ENCODE measurements around the gene DLG2.

Gene DLG2

DNA sequence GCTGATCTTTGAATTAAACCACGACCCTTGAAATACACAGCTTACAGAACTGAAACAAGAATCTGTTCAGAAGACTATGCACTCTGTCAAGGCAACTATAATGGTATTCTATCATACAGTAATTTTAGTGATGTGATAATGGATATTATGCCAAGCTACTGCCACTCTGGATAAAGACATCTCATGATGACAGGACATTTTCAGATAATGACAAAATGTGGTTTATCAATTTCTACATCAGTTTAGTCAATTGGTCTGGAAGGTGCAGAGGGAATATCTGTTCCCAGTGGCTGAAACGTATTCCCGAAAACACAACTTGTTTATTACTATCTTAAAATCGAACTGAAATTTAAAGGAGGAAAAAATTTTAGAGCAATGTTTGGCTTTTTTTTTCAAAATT is 1331.3 kb downstream of the DLG2 start:
- no peaks in the 10 kb centered on the region for H3K27me3 ChIP-seq (ENCODE audit: insufficient read depth, poor library complexity, severe bottlenecking)
- no peak for DNase-seq (ENCODE audit: low read depth in 1 of 2, low spot score in 1 of 2)
- TF ChIP-seq CTCF (IDR thresholded peaks at IDR 0.05; ENCODE audit: insufficient read depth, low read length) (no peak), POLR2AphosphoS5 (IDR thresholded peaks at IDR 0.05; ENCODE audit: low read depth) (no peak), SPI1 (IDR thresholded peaks at IDR 0.05; ENCODE audit: borderline replicate concordance, low read depth) (no peak)
- no peak overlapping the region for H3K4me3 ChIP-seq (replicated peaks; ENCODE audit: insufficient read depth, low read length)
- H3K27ac ChIP-seq (replicated peaks): no peak overlapping the region

DNA sequence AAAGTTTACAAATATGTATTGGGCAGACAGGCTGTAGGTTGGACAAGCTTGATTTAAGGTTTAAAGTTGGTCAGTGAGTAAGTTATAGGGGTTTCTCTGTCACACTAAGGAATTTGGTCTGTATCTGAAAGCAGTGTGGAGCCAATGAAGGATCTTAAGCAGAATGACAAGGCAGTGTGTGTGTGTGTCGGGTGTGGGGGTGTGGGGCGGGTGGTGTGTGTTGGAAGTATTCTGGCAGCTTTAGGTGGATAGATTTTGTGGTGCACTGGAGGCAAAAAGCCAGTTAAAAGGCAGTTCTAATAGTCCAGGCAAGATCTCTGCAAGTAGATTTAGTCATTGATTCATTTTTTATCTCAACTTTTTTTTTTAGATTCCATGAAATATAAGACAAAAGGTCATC is 1334.2 kb downstream of the DLG2 start:
- no peaks in the 10 kb centered on the region for H3K27me3 ChIP-seq (ENCODE audit: insufficient read depth, poor library complexity, severe bottlenecking)
- H3K27ac ChIP-seq (replicated peaks): no peak overlapping the region
- no peak for DNase-seq (ENCODE audit: low read depth in 1 of 2, low spot score in 1 of 2)
- H3K4me3 ChIP-seq (replicated peaks; ENCODE audit: insufficient read depth, low read length): no peak overlapping the region
- TF ChIP-seq SPI1 (IDR thresholded peaks at IDR 0.05; ENCODE audit: borderline replicate concordance, low read depth) (no peak), CTCF (IDR thresholded peaks at IDR 0.05; ENCODE audit: insufficient read depth, low read length) (no peak), GABPA (IDR thresholded peaks at IDR 0.05; ENCODE audit: low read depth) (no peak), POLR2AphosphoS5 (IDR thresholded peaks at IDR 0.05; ENCODE audit: low read depth) (no peak), REST (IDR thresholded peaks at IDR 0.05; ENCODE audit: insufficient replicate concordance, low read depth) (no peak)

GRCh38 chr11:84292006-84292405 is 1335.1 kb downstream of the DLG2 start:
- DNase-seq (ENCODE audit: low read depth in 1 of 2, low spot score in 1 of 2): no peak
- no peak overlapping the region for H3K4me3 ChIP-seq (replicated peaks; ENCODE audit: insufficient read depth, low read length)
- TF ChIP-seq REST (IDR thresholded peaks at IDR 0.05; ENCODE audit: insufficient replicate concordance, low read depth): no peak
- TF ChIP-seq POLR2AphosphoS5 (IDR thresholded peaks at IDR 0.05; ENCODE audit: low read depth): no peak
- no peak for TF ChIP-seq CTCF (IDR thresholded peaks at IDR 0.05; ENCODE audit: insufficient read depth, low read length)
- H3K27ac ChIP-seq (replicated peaks): no peak overlapping the region
- H3K27me3 ChIP-seq (ENCODE audit: insufficient read depth, poor library complexity, severe bottlenecking): no peaks in the 10 kb centered on the region

GRCh38 chr11:84290647-84291046 is 1336.5 kb downstream of the DLG2 start:
- H3K4me3 ChIP-seq (replicated peaks; ENCODE audit: insufficient read depth, low read length): no peak overlapping the region
- TF ChIP-seq SPI1 (IDR thresholded peaks at IDR 0.05; ENCODE audit: borderline replicate concordance, low read depth) (no peak), GABPA (IDR thresholded peaks at IDR 0.05; ENCODE audit: low read depth) (no peak), POLR2AphosphoS5 (IDR thresholded peaks at IDR 0.05; ENCODE audit: low read depth) (no peak), CTCF (IDR thresholded peaks at IDR 0.05; ENCODE audit: insufficient read depth, low read length) (no peak), REST (IDR thresholded peaks at IDR 0.05; ENCODE audit: insufficient replicate concordance, low read depth) (no peak)
- H3K27ac ChIP-seq (replicated peaks): no peak overlapping the region
- H3K27me3 ChIP-seq (ENCODE audit: insufficient read depth, poor library complexity, severe bottlenecking): no peaks in the 10 kb centered on the region
- no peak for DNase-seq (ENCODE audit: low read depth in 1 of 2, low spot score in 1 of 2)
